ENCODE results near the gene NMUR1. TPM values are rescaled to one million over a fixed set of nuclear protein-coding genes. Genes with fewer than 3 reads are reported as not detected.

NMUR1 gene
- total and polyA plus RNA-seq, 2 experiments from 2014 or later, result 0.33 to 0.37 TPM

DNA sequence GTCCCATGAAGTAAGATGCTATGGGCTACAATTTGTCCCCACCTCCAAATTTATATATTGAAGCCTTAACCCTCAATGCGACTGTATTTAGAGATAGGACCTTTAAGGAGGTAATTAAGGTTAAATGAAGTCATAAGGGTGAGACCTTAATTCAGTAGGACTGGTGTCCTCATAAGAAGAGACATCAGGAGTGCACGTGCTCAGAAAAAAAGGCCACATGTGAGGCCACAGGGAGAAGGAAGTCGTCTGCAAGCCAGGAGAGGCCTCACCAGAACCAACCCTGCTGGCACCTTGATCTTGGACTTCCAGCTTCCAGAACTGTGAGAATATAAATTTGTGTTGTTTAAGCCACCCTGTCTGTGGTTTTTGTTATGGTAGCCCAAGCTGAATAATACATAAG is 36.9 kb upstream of the NMUR1 start:
- Histone ChIP-seq H3K36me3 (replicated peaks; ENCODE audit: insufficient read depth, low read depth) (no peaks in the 10 kb centered on the region), H3K27me3 (no peaks in the 10 kb centered on the region), H3K9me3 (ENCODE audit: low read depth) (no peaks in the 10 kb centered on the region), H3K9me2 (replicated peaks; ENCODE audit: insufficient read depth) (no peaks in the 10 kb centered on the region), H2AFZ (no peak overlapping the region), H3K4me1 (ENCODE audit: insufficient read depth) (no peaks in the 10 kb centered on the region), H3K4me3 (no peak overlapping the region), H3K79me2 (no peaks in the 10 kb centered on the region), H3K27ac (no peak overlapping the region), H4K20me1 (ENCODE audit: insufficient read depth, poor library complexity, severe bottlenecking) (no peaks in the 10 kb centered on the region), H3K4me2 (no peak overlapping the region)
- no peak for DNase-seq (ENCODE audit: low spot score)
- WGBS (ENCODE audit: low lambda C conversion rate, missing lambda C conversion rate), result 87% methylated on average over 3 of the region's 3 CpGs
- no peak for TF ChIP-seq EZH2 (IDR thresholded peaks at IDR 0.05; ENCODE audit: borderline replicate concordance)
- TF ChIP-seq, protein P1, sequence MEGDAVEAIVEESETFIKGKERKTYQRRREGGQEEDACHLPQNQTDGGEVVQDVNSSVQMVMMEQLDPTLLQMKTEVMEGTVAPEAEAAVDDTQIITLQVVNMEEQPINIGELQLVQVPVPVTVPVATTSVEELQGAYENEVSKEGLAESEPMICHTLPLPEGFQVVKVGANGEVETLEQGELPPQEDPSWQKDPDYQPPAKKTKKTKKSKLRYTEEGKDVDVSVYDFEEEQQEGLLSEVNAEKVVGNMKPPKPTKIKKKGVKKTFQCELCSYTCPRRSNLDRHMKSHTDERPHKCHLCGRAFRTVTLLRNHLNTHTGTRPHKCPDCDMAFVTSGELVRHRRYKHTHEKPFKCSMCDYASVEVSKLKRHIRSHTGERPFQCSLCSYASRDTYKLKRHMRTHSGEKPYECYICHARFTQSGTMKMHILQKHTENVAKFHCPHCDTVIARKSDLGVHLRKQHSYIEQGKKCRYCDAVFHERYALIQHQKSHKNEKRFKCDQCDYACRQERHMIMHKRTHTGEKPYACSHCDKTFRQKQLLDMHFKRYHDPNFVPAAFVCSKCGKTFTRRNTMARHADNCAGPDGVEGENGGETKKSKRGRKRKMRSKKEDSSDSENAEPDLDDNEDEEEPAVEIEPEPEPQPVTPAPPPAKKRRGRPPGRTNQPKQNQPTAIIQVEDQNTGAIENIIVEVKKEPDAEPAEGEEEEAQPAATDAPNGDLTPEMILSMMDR (IDR thresholded peaks at IDR 0.05; ENCODE audit: poor library complexity), result no peak
- no peak for TF ChIP-seq EZH2phosphoT487 (IDR thresholded peaks at IDR 0.05; ENCODE audit: low read depth, severe bottlenecking, unreplicated experiment)

GRCh38 chr2:231565887-231566594 is 35.8 kb upstream of the NMUR1 start:
- TF ChIP-seq EZH2 (IDR thresholded peaks at IDR 0.05; ENCODE audit: borderline replicate concordance) (no peak), EZH2phosphoT487 (IDR thresholded peaks at IDR 0.05; ENCODE audit: low read depth, severe bottlenecking, unreplicated experiment) (no peak)
- TF ChIP-seq, protein P1 (IDR thresholded peaks at IDR 0.05; ENCODE audit: poor library complexity), result no peak
- Histone ChIP-seq H3K79me2 (no peaks in the 10 kb centered on the region), H3K9me3 (ENCODE audit: low read depth) (no peaks in the 10 kb centered on the region), H4K20me1 (ENCODE audit: insufficient read depth, poor library complexity, severe bottlenecking) (no peaks in the 10 kb centered on the region), H3K27ac (no peak overlapping the region), H3K4me2 (no peak overlapping the region), H3K9me2 (replicated peaks; ENCODE audit: insufficient read depth) (no peaks in the 10 kb centered on the region), H3K36me3 (replicated peaks; ENCODE audit: insufficient read depth, low read depth) (no peaks in the 10 kb centered on the region), H2AFZ (no peak overlapping the region), H3K27me3 (no peaks in the 10 kb centered on the region), H3K4me3 (no peak overlapping the region), H3K4me1 (ENCODE audit: insufficient read depth) (no peaks in the 10 kb centered on the region)
- 77% methylated on average over 4 of the region's 4 CpGs for WGBS (ENCODE audit: low lambda C conversion rate, missing lambda C conversion rate)
- DNase-seq (ENCODE audit: low spot score), result no peak

- WGBS (ENCODE audit: low lambda C conversion rate, missing lambda C conversion rate), result 7% methylated on average over 1 of the region's 3 CpGs
- H3K36me3 ChIP-seq (replicated peaks; ENCODE audit: insufficient read depth, low read depth), result no peaks in the 10 kb centered on the region
- TF ChIP-seq, protein P1 (IDR thresholded peaks at IDR 0.05; ENCODE audit: poor library complexity), result peak; percentile 76
- no peak for TF ChIP-seq EZH2 (IDR thresholded peaks at IDR 0.05; ENCODE audit: borderline replicate concordance)
- no peak overlapping the region for H3K4me3 ChIP-seq
- no peaks in the 10 kb centered on the region for H3K9me2 ChIP-seq (replicated peaks; ENCODE audit: insufficient read depth)
- H3K4me2 ChIP-seq, result no peak overlapping the region
- H3K27ac ChIP-seq, result no peak overlapping the region
- no peaks in the 10 kb centered on the region for H3K79me2 ChIP-seq
- H2AFZ ChIP-seq, result no peak overlapping the region
- DNase-seq (ENCODE audit: low spot score), result peak; percentile 80
- no peaks in the 10 kb centered on the region for H3K9me3 ChIP-seq (ENCODE audit: low read depth)
- no peaks in the 10 kb centered on the region for H4K20me1 ChIP-seq (ENCODE audit: insufficient read depth, poor library complexity, severe bottlenecking)
- no peaks in the 10 kb centered on the region for H3K27me3 ChIP-seq
- H3K4me1 ChIP-seq (ENCODE audit: insufficient read depth), result no peaks in the 10 kb centered on the region
Observed at GRCh38 chr2:231563378-231563961, 33.2 kb upstream of the NMUR1 start.
